GM18508 (cell line): ENCODE results near the gene NIP7.

Experiments used
- ATAC-seq: cut with Tn5 transposase; IDR thresholded peaks from one replicate; pipeline ENCODE4 v1.9.1; 2021; ENCODE audit warnings: moderate number of reproducible peaks; ENCODE audit not compliant: insufficient read depth, unreplicated experiment

Gene NIP7

GRCh38 chr16:69381231-69381630 is 41.7 kb downstream of the NIP7 start:
- no peak for ATAC-seq

GRCh38 chr16:69382421-69382820 is 42.8 kb downstream of the NIP7 start:
- ATAC-seq = no peak

DNA sequence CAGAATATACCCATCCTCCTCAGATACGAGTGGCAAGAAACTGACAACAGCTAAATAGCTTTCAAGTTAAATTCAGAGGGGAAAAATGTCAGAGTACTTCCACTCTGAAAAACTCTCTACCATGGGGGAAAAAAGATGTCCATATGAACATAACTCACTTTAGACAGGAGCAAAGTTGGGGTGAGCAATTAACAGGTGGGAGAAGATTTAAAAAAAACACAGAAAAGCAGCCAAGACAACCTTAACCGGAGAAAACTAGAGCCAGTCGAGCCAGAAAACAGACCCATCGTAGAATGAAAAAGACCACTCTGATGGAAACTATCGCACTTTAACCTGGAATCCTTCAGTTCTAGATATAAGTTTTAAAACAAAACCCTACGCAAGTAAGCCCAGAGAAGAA is 45.4 kb downstream of the NIP7 start:
- no peak for ATAC-seq

GRCh38 chr16:69386596-69386995 is 47.0 kb downstream of the NIP7 start:
- no peak for ATAC-seq
